Astrocyte (in vitro differentiated cells and primary cell): ENCODE data around the gene NXPE4.

Experiments used
- EZH2 ChIP-seq: IDR thresholded peaks from 2 replicates; pipeline ENCODE4 v1.6.1; 2012; ENCODE audit warnings: mild to moderate bottlenecking, low read length, inconsistent platforms; ENCODE audit not compliant: insufficient read depth
- TF ChIP-seq, protein P1 (sequence below): IDR thresholded peaks from 2 replicates; pipeline ENCODE4 v1.5.1; 2011; ENCODE audit warnings: low read depth, mild to moderate bottlenecking, inconsistent platforms, low read length, moderate library complexity; ENCODE audit not compliant: insufficient read depth

DNA sequence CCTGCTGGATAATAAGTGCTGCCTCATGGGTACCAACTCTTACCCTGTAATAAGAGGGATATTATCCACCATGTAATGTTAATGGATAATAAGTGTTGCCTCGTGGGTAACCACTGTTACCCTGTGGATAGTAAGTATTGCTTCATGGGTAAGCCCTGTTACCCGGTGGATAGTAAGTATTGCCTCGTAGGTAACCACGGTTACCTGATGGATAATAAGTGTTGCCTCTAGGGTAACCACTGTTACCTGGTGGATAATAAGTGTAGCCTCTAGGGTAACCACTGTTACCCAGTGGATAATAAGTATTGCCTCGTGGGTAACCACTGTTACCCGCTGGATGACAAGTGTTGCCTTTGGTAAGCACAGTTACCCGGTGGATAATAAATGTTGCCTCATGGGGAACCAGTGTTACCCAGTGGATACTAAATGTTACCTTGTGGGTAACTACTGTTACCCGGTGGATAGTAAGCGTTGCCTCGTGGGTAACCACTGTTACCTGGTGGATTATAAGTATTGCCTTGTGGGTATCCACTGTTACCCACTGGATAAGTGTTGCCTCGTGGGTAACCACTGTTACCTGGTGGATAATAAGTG lies 18.6 kb upstream of the NXPE4 start:
- TF ChIP-seq, protein P1, sequence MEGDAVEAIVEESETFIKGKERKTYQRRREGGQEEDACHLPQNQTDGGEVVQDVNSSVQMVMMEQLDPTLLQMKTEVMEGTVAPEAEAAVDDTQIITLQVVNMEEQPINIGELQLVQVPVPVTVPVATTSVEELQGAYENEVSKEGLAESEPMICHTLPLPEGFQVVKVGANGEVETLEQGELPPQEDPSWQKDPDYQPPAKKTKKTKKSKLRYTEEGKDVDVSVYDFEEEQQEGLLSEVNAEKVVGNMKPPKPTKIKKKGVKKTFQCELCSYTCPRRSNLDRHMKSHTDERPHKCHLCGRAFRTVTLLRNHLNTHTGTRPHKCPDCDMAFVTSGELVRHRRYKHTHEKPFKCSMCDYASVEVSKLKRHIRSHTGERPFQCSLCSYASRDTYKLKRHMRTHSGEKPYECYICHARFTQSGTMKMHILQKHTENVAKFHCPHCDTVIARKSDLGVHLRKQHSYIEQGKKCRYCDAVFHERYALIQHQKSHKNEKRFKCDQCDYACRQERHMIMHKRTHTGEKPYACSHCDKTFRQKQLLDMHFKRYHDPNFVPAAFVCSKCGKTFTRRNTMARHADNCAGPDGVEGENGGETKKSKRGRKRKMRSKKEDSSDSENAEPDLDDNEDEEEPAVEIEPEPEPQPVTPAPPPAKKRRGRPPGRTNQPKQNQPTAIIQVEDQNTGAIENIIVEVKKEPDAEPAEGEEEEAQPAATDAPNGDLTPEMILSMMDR, result no peak
- no peak for TF ChIP-seq EZH2
